Measurements from ENCODE around the gene CAPZA2. TPM values are rescaled to one million over a fixed set of nuclear protein-coding genes. Genes with fewer than 3 reads are reported as not detected.
"Not testable (repeated sequence)": the region's sequence is repeated elsewhere in the genome, so short reads cannot be mapped to it uniquely, and the experiment has no call there.

Gene CAPZA2
- total RNA-seq, 1 experiment from 2014 or later, result 153 TPM

DNA sequence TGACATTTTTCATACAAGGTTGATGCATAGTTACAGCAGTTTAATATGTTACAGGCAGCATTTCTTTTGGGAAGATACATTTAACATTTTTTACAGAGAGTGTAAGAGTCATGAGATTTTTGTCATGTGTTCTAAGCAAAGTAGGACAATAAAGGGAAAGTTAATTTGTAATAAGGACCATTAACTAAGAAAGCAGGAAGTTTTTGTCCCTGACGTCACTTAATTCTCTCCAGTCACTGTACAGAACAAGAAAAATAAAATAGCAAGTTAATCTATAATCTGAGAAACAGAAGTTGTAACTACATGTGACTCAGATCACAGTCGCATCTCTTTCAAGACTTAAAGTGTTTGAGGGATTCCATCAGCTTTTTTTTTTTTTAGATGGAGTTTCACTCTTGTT, 49.5 kb upstream of the CAPZA2 start (continued):
- TF ChIP-seq ATF3 (CRISPR knock-in tag; conservative IDR thresholded peaks at IDR 0.05) (no peak), EMX1 (CRISPR knock-in tag; IDR thresholded peaks at IDR 0.05) (no peak), ZNF671 (CRISPR knock-in tag; IDR thresholded peaks at IDR 0.05) (no peak), NFYB (CRISPR knock-in tag; conservative IDR thresholded peaks at IDR 0.05; ENCODE audit: low read depth) (no peak)

- not testable (repeated sequence) for ATAC-seq, H3K9me3 Mint-ChIP-seq
Observed at GRCh38 chr7:116813371-116813770, 49.0 kb upstream of the CAPZA2 start.

GRCh38 chr7:116815041-116815440, 47.3 kb upstream of the CAPZA2 start:
- DNase-seq (ENCODE audit: low spot score), result no peak

More at GRCh38 chr7:116813371-116813770, 49.0 kb upstream of the CAPZA2 start:
- H3K27me3 Mint-ChIP-seq (ENCODE audit: low read depth); DNase-seq (ENCODE audit: low spot score); POLR2A ChIA-PET; H3K27ac Mint-ChIP-seq; H3K36me3 Mint-ChIP-seq; H3K4me3 Mint-ChIP-seq: not testable (repeated sequence)
- CTCF ChIA-PET, result interaction anchor here (0.7 to 2.7 kb wide), 2 partner anchors 82 to 287 kb away, joined by 4 to 7 read pairs; no protein-coding TSS in a partner anchor
- peaks cover 29% of the 10 kb centered on the region for H3K4me1 Mint-ChIP-seq

More at GRCh38 chr7:116815041-116815440, 47.3 kb upstream of the CAPZA2 start:
- ATAC-seq, result no peak
- Mint-ChIP-seq H3K27me3 (ENCODE audit: low read depth) (no peaks in the 10 kb centered on the region; the same call in 1 of the 2 replicates), H3K4me3 (no peak overlapping the region), H3K9me3 (no peaks in the 10 kb centered on the region), H3K4me1 (peaks cover 20% of the 10 kb centered on the region), H3K36me3 (no peaks in the 10 kb centered on the region), H3K27ac (no peak overlapping the region)
- TF ChIP-seq PREB (CRISPR knock-in tag; IDR thresholded peaks at IDR 0.05; ENCODE audit: borderline replicate concordance) (no peak), ZNF232 (CRISPR knock-in tag; IDR thresholded peaks at IDR 0.05) (no peak), ZNF512 (CRISPR knock-in tag; IDR thresholded peaks at IDR 0.05; ENCODE audit: borderline replicate concordance) (no peak), NFYB (CRISPR knock-in tag; conservative IDR thresholded peaks at IDR 0.05; ENCODE audit: low read depth) (no peak), MYBL2 (CRISPR knock-in tag; IDR thresholded peaks at IDR 0.05) (no peak), IRF1 (CRISPR knock-in tag; IDR thresholded peaks at IDR 0.05) (no peak)
- TF ChIP-seq, protein P1, sequence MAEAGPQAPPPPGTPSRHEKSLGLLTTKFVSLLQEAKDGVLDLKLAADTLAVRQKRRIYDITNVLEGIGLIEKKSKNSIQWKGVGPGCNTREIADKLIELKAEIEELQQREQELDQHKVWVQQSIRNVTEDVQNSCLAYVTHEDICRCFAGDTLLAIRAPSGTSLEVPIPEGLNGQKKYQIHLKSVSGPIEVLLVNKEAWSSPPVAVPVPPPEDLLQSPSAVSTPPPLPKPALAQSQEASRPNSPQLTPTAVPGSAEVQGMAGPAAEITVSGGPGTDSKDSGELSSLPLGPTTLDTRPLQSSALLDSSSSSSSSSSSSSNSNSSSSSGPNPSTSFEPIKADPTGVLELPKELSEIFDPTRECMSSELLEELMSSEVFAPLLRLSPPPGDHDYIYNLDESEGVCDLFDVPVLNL (CRISPR knock-in tag; IDR thresholded peaks at IDR 0.05; ENCODE audit: borderline replicate concordance, low read depth), result no peak
- TF ChIP-seq, protein P2, sequence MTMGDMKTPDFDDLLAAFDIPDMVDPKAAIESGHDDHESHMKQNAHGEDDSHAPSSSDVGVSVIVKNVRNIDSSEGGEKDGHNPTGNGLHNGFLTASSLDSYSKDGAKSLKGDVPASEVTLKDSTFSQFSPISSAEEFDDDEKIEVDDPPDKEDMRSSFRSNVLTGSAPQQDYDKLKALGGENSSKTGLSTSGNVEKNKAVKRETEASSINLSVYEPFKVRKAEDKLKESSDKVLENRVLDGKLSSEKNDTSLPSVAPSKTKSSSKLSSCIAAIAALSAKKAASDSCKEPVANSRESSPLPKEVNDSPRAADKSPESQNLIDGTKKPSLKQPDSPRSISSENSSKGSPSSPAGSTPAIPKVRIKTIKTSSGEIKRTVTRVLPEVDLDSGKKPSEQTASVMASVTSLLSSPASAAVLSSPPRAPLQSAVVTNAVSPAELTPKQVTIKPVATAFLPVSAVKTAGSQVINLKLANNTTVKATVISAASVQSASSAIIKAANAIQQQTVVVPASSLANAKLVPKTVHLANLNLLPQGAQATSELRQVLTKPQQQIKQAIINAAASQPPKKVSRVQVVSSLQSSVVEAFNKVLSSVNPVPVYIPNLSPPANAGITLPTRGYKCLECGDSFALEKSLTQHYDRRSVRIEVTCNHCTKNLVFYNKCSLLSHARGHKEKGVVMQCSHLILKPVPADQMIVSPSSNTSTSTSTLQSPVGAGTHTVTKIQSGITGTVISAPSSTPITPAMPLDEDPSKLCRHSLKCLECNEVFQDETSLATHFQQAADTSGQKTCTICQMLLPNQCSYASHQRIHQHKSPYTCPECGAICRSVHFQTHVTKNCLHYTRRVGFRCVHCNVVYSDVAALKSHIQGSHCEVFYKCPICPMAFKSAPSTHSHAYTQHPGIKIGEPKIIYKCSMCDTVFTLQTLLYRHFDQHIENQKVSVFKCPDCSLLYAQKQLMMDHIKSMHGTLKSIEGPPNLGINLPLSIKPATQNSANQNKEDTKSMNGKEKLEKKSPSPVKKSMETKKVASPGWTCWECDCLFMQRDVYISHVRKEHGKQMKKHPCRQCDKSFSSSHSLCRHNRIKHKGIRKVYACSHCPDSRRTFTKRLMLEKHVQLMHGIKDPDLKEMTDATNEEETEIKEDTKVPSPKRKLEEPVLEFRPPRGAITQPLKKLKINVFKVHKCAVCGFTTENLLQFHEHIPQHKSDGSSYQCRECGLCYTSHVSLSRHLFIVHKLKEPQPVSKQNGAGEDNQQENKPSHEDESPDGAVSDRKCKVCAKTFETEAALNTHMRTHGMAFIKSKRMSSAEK (CRISPR knock-in tag; IDR thresholded peaks at IDR 0.05; ENCODE audit: borderline replicate concordance), result no peak
- ChIA-PET POLR2A (no interaction called here), CTCF (interaction anchor here (1.2 to 2.7 kb wide), 2 partner anchors 223 to 289 kb away, joined by 5 to 7 read pairs; no protein-coding TSS in a partner anchor)

All from WTC11 (cell line).